HG03045 (cell line): ENCODE data around the gene MAD1L1.

Source experiments
- ATAC-seq: cut with Tn5 transposase; IDR thresholded peaks from one replicate; pipeline ENCODE4 v1.9.1; 2021; ENCODE audit warnings: mild to moderate bottlenecking, moderate library complexity; ENCODE audit not compliant: unreplicated experiment

The MAD1L1 gene

DNA sequence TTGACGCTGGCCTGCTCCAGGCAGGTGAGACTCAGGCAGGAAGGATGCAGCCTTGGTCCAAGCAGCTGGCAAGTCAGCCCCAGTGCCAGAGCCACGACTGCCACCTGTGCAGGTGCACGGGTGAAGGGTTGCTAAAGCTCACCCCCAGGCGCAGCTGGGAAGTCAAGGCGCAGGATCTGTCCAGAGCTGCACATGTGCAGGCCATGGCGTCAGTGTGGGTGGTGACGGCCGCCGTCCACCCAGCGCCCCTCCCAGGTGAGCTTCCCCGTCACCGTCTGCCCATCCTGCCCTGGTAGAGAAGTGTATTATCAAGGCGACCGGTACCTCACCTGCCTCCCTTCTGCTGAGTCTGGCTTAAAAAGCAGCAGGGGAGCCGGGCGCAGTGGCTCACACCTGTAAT lies 110.1 kb downstream of the MAD1L1 start:
- no peak for ATAC-seq

DNA sequence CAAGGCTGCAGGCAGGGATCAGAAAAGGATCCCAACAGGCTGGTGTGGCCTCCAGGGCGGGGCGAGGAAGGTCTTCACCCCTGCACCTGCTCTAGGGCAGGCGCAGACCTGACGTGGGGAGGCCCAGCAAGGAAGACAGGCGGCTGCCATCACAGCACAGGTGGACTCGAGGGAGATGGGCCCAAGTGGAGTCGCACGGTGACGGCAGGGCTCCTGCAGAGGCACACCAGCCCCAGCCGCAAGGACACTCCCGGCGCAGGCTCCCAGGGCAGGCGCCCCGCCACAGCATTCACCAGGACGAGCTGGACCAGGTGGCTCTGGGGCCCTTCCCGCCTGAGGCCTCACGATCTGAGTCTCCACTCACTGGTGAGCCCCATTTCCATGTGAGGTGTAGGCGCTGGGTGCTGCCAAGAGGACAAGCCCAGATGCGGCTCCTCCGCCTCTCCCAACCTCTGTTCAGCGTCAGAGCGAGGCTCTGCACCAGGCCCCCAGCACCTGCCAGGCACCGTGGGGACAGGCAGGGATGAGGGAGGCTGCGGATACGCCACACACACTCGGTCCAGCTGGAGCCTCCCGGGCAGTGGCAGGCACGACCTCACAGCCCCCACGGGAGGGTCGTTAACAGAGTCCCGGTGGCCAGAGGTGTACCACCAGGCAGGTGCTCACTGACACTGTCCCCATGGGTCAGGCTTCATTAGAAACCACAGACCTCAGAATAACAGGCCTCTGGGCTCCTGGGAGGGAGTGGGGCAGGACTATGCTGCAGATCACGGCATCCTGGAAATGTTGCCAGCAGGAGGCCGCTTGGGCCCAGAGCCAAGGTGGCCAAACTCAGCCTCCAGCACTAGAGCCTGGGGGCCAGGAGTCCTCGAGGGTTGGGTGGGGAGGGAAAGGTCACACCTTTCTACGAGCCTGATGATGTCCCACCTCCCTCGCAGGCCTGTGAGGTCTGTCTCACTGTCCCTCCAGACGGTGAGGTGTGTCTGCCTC lies 111.6 kb downstream of the MAD1L1 start:
- no peak for ATAC-seq

DNA sequence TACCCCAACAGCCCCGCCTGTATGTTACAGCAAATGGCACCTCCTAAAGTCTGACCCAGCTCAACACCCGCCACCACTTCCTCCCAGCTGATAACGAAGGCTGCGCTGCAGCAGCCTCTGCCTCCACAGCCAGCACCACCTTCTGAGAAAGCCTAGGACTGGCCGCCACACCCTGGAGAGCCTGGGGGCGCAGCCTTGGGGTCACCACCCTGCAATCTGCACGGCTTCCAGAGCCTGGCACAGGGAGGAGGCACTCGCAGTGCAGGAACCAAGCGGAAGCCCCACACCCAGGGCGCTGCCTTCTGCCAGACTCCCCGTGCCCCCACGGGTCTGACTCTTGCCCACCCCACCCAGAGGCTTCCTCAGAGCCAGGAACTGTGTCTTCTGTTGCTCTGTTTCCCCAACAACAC lies 112.5 kb downstream of the MAD1L1 start:
- ATAC-seq: no peak

DNA sequence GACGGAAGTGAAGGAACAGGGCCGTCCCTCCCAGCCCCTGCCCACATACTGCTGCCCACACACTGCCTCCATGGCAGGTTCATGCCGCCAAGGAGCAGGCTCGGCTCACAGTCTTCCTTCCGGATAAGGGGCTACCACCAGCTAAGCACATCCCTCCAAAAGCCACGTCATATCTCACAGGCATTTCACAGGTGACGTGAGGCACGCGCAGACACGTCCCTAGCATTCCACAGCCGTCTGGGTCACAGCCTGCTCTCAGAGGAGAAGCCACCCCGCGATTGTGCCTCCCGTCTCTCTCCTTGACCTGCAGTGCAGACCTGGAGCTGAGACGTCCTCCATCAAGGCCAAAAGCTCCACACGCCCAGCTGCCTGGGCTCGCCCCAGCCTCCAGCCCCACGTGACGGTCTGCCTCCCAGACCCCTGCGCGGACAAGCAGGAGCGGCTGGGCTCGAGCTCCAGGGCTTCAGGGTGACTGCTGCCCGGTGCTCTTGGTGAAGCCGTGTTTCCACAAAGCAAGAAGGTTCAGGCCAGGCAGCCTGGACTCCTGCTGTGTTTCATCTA lies 114.0 kb downstream of the MAD1L1 start:
- ATAC-seq: no peak

DNA sequence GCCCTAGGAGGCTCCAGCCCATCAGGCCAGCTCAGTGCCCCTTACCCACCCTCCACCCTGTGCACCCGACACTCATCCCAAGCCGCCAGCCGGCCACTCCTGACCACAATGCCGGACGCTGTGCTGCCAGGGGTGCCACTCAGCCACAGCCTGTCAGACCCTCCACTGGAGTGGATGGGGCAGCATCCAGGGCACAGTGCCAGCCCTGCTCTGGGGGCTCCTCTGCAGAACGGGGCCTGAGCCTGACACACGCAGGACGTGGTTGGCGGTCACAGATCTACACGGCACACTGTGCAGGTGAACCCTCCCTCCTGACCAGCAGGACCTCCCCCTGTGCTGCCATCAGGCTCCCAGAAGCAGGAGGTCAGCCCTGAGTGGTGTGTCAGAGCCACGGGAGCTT lies 114.7 kb downstream of the MAD1L1 start:
- ATAC-seq: no peak

DNA sequence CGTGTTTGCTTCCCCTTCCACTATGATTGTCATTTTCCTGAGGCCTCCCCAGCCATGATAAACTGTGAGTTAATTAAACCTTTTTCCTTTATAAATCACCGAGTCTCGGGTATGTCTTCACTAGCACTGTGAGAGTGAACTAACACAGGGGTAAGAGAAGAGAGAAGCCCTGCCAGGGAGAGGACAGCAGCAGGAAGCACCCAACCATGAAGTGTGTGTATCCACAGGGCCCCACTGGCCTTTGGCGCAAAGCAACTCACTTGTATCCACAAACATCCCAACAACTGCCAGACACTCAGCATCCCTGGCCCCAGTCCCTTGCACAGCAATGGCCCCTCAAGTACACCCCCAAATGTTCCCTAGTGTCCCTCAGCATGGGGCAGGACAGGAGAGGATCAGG lies 115.1 kb downstream of the MAD1L1 start:
- no peak for ATAC-seq

DNA sequence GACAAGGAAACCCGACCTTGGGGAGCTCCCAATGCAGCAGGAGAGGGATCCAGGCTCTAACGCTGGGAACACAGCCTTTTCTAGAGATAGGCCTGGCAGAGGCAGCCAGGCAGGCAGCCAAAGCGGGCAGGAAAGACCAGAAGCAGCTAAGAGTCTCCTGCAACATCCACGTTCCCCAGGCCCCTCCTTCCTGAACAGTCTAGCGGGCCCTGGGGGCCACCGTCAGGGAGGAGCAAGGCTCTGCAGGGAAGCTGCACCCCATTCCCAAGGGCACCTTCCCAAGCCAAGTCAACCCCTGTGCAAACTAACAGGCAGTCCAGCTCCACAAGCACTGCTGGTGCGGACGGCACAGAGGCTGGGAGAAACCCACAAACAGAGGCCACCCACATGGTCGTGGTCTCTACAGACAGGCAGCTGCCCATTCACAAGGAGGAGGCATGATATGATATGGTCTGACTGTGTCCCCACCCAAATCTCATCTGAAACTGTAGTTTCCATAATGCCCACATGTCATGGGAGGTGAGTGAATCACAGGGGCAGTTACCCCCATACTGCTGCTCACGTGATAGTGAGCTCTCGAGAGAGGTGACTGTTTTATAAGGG lies 115.7 kb downstream of the MAD1L1 start:
- no peak for ATAC-seq

DNA sequence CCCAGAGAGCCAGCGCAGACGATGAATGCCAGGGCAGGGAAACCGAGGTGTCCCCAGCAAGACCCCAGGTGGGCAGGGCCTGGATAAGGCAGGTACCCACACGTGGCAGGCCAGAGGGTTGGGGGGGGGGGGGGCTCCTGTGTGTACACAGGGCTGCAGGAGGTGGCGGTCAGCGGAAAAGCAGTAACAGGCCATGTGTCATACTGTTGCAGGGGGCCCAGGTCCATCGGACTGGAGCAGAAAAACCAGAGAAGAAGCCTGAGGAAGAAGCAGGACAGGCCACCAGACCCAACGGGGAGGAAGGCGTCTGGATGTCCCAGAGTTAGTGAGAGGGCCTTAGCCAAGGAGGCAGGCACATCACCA lies 116.3 kb downstream of the MAD1L1 start:
- ATAC-seq: no peak

DNA sequence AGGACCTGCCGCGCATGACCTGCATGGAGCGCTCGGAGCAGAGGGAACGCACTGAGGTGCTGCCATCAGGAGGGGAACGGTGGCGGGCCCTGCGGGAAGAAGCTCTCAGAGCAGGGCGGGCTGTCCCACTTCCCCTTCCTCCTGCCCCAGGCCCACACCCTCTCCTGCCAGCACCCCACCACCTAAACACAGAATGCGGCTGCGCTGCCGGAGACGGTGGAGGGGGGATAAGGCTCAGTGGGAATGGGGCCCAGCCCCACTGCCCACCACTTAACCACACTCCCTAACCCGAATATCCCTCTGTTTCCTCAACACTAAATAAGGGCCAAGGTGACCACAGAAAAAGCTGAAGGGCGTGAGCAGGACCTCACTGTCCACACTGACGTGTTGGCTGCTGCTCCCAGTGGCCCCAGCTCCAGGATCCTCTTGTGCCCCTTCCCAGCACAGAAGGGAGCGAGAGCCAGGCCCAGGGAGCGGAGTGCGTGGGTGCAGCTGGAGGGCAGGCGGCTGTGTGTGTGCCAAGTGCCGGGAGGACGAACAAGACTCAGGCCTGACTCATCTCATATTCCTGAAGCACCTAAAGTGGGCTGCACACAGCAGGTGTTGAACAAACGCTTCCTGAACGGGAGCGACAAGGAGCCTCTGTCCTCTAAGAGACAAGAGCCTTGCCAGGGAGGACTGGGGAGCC lies 116.8 kb downstream of the MAD1L1 start:
- ATAC-seq: no peak

DNA sequence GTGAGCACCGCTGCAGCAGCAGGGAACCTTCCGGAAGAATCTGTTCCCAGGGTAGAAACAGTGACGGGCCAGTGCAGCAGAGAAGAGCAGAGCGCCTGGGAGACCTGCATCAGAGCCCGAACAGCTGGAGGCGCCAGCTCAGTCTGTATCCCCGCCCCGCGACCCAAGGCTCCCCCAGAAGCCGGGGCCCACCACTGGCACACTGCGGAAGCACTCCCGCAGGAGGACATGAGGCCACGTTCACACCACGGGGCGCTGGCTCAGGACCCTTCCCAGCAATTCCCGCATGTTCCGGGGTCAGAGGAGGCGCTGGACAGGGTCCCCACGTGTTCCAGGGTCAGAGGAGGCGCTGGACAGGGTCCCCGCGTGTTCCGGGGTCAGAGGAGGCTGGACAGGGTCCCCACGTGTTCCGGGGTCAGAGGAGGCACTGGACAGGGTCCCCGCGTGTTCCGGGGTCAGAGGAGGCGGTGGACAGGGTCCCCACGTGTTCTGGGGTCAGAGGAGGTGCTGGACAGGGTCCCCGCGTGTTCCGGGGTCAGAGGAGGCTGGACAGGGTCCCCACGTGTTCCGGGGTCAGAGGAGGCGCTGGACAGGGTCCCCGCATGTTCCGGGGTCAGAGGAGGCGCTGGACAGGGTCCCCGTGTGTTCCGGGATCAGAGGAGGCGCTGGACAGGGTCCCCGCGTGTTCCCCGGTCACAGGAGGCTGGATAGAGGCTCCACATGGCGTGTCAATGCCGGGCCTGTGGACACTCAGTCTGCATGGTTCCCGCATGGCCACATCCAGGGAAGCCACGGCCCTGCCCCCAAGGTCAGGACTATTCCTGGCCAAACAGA lies 117.6 kb downstream of the MAD1L1 start:
- ATAC-seq: no peak

DNA sequence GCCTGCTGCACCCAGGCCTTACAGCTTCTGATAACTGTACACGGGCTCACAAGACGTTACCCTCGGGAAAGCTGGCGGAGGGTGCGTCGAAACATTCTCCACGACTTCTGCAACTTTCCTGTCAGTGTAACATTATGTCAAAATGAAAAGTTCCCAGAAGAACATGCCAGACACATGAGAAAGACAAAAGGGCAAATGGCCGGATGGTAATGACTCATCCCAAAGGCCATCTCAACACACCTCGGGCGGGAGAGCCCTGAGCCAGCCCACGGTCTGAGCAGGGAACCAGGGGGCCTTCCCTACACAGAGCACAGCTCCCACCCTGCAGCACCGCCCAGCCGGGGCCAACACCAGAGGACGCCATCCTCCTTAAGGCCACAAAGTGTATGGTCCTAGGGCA lies 118.7 kb downstream of the MAD1L1 start:
- no peak for ATAC-seq

DNA sequence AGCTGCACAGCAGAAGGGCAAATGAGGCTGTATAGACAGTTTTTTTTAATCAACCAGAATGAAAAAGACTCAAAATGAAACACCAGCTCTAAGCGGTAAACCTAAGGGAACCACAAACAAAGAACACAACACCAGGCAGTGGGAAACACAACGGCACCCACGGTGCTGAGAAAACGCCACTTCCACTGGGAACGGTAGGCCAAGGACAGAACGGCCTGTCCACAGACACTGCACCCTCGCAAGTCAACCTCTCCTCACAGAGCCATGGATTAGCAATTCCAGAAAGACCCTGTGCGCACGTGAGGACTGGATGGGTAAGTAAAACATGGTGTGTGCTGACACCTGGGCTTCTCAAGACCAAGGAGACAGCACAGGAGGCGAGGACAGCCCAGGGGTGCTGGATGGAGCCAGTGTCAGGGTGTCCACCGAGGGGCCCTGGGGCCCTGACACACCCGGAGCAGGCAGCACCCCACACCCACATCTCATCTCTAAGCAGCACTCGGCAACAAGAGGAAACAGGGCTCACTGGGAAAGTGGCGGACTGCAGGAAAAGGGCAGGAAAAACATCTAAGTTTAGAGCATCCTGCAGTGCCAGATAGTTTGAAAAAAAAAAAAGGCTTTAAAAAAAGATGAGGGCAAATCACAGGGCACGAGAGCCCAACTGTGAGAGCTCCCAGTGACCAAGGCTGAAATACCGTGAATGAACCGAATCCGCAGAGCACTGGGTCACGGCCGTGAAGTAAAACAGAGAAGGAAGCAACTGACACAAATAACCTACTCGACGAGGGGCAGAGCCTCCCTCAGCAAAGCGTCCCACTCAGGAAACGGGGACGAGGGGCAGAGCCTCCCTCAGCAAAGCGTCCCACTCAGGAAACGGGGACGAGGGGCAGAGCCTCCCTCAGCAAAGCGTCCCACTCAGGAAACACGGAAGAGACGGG lies 120.2 kb downstream of the MAD1L1 start:
- no peak for ATAC-seq

DNA sequence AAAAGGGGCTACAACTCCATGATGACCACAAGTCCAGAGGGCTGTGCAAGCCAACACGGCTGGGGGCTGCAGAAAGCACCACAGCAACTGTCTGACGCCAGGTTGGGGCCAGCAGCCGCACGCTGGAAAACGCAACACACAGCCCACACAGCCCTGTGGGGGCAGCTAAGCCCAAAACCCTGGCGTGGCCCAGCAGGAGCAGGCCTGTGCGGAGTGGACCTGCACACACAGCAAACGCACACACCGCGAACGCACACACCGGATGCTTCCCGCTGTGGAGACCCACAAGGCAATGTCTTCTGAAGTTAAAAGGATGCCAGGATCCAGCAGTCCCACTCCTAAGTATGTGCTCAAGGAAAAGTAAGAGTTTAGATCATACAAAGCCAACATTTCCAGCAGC lies 121.2 kb downstream of the MAD1L1 start:
- ATAC-seq: no peak

DNA sequence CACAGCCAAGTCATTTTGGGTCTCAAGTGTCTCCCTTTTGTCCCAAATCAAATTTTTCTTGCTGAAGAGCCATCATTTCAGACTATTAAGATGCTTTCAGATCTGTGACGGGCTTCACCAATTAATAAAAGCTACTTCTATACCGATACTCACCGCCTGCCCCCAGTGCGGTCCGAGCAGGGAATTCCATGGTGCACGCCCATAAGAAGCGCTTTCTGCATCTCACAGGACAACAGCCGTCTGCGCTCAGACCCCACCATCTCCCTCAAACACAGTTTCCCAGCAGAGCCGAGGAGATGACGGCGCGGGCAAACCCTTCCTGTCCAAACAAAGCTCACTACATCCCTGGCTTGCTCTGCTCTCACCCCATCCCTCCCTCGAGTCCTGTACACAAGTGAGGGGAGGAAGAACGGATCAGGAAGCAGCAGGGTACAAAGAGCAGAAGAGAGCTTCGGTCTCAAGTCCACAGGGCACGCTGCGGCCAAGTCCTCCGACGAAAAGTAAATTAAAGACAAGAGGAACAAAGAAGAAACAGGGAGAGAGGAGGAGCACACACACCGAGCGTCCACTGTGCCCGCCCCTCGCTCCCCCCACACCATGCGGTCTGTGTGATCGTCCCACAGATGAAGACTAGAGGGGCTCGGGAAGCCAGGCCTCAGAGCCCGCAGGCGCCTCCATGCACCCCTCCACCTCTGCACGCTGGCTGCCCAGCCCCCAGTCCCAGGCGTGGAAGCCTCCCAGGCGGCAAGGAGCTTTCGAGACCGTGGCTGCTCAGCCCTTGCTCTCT lies 121.9 kb downstream of the MAD1L1 start:
- no peak for ATAC-seq

DNA sequence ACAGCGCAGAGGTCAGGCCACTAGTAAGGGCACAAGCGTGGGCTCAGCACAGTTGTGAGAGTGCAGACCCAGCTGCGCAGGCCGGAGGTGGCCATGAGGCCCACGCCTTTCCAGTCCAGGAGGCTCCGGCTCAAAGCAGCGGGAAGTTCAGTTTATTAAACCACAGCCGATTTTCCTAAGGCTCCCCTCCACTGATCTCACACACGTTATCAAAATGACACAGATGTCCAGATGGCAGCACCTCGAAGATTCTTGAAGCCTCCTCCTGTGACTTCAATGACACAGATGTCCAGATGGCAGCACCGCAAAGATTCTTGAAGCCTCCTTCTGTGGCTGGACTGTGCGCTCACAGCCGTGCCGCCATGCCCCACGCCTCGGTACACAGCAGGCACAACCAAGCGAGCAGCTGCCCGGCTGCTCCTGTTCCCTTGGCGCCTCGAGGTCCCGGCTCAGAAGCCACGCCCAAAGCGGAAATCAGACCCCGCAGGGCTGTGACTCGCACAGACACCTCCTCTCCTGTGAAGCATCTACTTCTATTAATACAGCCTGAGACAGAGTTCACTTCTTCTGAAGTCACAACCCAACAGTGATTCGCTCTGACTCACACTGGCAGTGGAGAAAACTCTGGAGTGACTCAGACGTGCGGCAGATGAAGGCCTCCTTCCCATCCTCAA lies 122.7 kb downstream of the MAD1L1 start:
- ATAC-seq: no peak

DNA sequence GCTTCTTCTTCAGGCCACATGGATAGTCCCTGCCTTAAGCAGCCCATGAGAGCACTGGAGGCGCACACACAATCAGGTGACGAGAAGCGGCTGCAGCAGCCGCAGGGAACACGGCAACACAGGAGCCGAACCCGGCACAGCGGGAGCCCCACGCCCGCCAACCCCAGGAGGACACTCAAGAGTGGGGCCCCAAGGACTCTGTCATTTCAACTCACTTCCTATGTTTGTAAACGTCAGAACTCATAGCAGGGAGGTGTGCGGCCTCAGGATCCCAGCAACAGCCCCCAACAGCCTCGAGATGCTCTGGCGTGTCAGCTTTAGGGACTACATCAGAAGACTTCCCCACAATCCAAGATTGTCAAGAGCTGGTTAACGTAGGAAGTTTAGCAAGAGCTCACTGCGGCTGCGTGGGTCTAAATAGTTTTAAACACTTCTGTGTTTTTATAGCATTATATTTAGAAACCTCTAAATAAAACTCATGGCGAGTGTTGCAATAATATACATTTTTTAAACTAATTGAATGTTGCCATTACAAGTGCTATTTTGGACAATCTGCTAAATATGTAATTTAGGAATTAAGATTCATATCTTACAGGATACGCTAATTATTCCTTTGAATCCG lies 123.4 kb downstream of the MAD1L1 start:
- no peak for ATAC-seq

DNA sequence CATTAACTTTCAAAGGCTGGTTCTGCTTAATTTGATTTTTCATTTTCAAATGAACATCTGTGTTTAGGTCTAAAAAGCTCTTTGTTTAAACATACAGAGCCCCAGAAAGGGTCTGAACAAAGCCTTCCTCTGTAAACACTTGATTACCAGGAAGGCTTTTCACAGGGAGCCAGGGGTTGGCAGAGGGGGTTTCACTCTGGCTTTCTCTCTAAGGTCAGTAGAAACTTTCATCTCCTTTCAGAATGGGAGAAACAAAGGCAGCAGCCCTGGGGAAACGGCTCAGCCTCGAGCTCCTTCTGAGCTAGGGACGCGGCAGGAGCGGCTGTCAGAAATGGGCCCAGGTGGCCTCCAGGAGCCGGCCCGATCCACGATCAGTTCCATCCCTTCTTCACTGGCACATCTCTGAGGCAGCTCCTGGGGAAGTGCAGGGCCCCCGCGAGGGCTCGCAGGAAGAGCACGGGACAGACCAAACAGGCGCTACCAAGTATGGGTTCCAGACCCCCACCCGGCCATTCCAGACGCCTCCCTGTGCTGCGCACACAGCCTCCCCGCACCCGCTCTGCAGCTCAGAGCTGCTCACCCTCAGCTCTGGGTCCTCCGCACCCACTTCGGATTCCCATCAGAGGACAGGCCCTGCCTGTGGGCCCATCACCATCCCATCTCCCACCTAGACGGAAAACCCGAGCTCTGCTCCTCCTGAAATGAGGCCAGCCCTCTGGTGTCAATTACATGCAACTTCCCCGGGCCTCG lies 124.1 kb downstream of the MAD1L1 start:
- no peak for ATAC-seq
